Skeletal muscle cell (primary cell): ENCODE data around the gene PROSER3.
A peak's percentile ranks its signal among the peaks of the same experiment; 100 is the strongest.

Experiments used
- DNase-seq: peaks from one replicate; pipeline ENCODE4 v3.0.0-alpha.2; 2010; ENCODE audit warnings: low read depth
- H3K4me3 ChIP-seq: 2 replicates; pipeline ENCODE4 v1.5.1; 2011; ENCODE audit warnings: low read depth, mild to moderate bottlenecking, control low read depth, low read length, moderate library complexity

Gene PROSER3

DNA sequence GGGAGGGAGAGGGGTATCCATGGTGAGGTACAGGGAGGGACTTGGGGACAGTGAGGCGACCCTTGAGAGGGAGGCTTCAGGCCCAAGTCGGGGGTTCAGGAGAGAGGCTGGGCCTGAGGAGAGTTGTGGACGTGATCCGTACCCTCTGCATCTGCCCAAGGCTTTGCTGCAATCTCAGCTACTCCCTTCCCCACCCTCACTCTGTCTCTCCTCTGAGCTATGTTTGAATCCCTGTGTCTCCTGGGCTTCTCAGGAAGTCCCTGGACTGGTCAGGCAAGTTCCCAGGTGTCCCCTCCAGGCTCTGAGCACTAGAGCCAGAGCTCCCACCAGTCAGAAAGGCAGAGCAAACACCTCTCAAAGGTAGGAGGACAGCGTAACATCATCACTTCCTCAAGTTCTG, 7.8 kb upstream of the PROSER3 start:
- no peak overlapping the region for H3K4me3 ChIP-seq
- no peak for DNase-seq

DNA sequence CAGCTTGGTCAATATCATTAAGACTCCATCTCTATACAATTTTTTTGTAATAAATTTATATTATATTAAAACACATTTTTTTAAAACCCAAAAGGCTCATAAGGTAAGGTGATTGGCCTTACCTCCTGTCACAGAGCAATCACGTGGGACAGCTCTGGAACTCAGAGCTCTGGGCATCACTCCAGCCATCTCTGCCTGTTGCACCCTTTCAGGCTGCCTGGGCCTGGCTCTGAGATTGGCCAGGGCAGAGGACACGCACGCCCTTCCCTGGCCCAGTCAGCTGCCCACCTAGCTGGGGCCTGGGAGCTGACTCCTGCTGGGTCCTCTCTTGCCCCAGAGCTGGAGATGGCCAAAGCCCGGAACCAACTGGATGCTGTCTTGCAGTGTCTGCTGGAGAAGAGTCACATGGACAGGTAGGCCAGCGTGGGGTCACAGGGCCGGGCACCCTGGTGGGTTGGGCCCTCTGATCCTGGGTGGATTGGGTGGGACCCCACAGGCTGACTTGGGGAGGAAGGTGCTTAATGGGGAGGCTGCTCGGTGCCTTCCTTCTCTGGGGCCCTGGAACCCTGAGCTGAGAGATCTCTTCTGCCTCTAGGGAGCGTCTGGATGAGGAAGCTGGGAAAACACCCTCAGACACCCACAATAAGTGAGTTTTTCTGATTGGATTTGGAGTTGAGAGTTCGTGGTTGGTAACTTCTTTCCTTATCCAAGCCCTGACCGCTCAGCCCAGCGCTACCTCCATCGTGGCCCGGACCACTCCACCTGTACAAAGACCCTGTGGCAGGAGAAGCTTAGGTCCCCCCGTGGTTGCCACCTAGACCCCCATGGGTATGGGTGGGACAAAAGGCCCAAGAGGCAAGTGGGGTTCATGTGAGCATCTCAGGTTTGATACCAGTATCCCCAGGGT, 5.9 kb upstream of the PROSER3 start:
- no peak for DNase-seq
- H3K4me3 ChIP-seq: no peak overlapping the region

DNA sequence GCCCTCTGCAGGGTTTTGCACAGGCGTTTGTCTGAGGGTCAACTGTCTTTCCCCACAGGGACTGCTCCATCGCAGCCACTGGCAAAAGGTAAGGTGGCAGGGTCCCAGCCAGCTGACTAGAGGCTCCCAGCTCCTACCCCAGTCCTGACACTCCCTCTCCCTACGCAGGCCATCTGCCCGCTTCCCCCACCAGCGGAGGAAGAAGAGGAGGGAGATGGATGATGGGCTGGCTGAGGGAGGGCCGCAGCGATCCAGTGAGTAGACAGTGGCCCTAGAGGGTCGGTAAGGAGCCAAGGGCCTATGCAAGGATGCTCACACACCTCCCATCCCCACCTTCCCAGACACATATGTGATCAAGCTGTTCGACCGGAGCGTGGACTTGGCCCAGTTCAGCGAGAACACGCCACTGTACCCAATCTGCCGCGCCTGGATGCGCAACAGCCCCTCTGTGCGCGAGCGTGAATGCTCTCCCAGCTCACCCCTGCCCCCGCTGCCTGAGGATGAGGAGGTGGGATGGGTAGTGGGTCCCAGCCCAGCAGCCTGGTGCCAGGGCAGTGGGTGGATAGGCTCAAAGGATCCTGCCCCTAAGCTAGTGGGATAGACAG, 5.1 kb upstream of the PROSER3 start:
- no peak overlapping the region for H3K4me3 ChIP-seq
- no peak for DNase-seq

DNA sequence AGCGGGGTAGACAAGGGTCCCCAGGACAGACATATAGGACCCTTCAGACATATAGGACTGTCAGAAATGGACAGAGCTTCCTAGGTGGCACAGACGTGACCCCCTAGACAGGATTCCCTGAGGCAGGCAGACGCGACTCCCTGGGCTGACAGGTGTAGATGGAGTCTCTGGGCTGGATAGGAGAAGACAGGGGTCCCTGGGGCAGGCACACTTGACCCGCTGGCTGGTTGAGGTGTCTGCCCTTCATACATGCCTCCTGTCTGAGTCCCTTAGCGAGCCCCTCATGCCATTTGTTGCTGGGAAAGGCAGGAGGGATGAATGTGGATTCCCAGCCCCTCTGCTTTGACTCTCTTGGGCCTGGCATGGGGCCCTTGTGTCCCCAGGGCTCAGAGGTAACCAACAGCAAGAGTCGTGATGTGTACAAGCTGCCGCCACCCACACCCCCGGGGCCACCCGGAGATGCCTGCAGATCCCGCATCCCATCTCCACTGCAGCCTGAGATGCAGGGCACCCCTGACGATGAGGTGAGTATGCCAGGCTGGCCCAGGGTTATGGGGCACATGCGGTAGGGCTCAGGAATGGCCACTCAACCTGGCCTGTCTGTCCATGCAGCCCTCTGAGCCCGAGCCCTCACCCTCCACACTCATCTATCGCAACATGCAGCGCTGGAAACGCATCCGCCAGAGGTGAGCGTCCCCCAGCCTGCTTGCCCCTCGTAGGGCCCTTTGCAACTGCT, 4.2 kb upstream of the PROSER3 start:
- no peak overlapping the region for H3K4me3 ChIP-seq
- DNase-seq: no peak

DNA sequence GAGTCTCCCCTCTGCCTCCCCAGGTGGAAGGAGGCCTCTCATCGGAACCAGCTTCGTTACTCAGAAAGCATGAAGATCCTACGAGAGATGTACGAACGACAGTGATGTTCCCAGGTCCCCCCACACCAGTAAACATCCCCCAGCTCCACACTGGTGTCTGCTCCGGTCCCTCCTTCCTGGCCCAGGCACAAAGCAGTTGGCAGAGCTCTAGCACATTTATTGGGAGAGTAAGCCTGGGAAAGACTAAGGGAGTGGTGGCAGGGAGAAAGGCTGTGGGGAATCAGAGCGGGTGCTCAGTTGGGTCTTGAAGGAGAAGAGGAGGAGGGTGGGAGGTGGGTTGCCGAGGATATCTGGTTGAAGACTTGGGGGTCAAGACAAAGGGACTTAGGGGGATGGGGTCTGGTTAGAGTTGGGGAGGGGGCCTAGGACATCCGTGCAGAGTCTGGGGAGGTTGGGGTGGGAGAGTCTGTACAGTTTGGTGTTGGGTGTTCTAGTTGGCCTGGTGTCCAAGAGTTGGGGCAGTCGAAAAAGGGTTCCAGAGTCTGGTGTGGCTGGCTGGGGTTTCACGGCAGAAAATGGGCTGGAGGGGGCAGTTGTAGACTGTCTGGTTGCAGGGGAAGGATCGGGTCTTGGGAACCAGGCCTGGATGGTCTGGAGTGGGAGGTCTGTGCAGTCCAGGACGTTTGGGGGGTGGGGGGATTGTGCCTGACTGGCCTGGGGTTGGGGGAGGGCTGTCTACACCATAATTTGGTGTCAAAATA, 3.4 kb upstream of the PROSER3 start:
- DNase-seq: no peak

DNA sequence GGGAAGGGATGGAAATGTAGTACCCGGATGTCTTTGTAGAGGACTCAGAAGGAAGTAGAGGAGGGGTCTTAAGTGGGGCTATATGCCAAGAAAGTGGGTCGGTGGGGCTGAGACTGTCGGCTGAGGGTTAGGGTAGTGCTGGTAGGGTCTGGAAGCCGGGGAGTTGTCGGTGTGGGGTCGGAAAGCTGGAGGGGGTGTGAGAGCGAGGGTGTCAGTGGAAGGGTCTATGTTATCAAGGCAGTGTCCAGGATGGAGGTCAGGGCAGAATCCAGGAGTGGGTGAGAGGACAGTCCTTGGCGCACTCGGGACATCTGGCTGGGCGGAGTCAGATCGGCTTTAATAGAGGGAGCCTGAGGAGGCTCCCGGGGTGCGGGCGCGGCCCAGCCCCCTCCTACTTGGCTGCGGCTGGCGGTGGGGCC, 2.8 kb upstream of the PROSER3 start:
- DNase-seq: no peak
- peak overlapping the region; percentile 33 for H3K4me3 ChIP-seq

More for the DNA sequence above, 3.4 kb upstream of the PROSER3 start:
- H3K4me3 ChIP-seq: peak overlapping the region; percentile 33

DNA sequence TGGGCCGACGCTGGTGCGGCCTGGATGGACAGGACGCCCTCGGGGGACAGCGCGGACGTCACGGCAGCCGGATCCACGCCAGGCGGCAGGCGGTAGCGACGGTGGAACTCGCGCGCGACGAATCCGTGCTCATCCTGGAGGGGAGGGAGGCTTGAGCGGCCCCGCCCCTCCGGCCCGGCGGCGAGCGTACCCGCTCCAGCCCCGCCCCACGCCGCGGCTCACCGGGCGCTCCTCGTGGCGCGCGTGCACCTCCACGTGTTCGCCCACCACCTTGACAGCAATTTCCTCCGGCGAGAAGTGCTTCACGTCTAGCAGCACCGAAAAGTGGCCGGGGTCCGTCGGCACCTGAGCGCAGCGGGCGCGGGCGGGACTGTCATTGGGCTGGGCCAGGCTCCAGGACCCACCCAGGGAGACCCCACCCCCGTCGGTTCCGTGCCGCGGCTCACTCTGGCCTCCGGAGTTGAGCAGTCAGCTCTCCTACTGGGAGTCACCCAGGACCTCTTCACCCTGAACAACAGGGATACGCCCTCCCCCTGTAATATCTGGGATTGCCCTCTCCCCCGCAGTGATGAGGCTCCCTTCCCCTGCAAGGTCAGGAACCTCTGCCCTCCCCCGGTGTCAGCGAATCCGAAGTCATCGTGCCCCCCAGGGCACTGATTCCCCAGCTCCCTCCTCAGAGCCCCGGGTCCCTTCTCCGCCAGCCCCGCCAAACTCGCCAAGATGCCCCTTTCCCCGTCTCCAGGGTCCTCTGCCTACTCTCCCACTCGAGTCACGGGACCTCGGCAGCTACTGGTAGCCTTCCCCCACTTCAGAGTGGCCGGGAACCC, 2.2 kb upstream of the PROSER3 start:
- peak overlapping the region; percentile 81 for H3K4me3 ChIP-seq

DNA sequence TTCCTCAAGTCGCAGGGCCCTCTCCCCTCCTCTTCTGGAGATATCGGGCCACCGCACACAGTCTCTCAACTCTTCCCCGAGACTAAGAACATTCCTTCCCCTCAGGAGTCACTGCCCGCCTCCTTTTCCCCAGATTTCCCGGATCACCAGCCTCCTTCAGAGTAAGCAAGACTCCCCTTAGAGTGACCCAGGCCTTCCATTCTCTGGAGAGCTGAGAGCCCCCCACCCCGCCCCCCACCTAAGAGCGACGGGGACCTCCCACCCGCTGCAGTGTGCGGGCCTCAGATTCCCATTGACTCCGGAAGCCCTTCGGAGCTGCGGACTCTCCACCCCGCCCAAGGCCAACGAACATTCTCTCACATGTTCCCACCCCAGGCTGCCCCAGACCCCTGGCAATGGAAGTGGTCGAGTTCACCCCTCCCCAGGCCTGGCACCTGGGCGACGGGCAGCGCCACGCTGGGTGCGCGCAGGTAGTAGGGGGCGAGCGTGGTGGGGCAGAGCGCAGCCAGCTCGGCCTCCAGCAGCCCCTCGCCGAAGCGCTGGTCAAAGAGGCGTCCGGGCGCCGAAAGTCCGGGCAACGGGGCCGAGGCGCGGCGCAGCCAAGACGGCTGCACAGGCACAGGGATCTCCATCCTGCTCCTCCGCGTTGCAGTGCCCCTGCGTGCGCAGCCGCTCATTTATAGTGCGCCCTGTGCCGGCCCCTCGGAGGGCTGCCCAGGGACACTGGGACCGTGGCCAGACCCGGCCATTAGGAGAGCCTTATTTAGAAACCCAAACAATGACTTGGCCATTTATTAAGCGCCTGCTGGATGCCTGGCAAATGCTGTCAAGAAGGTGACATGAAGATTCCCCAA, 1.4 kb upstream of the PROSER3 start, which contains the start of gene HSPB6:
Gene HSPB6, minus strand, starts transcription at position 653 of the 854 bp plus-strand sequence. Its CDS starts 21 bp downstream, at position 632.
- DNase-seq: no peak
- H3K4me3 ChIP-seq: peak within 1 kb of the TSS; percentile 81

More for the DNA sequence above, 2.2 kb upstream of the PROSER3 start:
- DNase-seq: peak; percentile 77

DNA sequence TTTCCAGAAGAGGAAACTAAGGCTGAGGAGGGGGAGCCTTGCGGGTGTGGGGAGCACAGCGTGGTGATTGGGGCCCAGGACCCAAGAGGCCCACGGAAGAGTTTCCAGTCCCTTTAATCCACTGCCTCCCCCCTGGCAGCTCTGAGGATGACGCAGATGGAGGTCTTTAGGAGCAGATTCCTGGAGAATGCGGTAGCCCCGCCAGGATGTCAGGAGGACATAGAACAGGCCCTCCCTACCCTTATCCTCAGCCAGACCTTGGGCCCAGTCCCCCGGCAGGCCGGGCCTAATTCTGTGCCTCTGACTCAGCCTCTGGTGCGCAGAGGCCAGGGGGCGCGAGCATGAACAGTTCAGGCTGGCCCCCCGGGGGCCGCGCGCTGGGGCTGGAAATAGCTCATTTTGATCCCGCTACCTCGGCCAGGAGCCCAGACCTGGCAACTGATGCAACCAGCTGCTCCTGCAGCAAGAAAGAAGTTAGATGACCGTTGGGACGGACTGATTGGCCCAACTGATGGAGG, 686 bp upstream of the PROSER3 start:
- H3K4me3 ChIP-seq: peak overlapping the region; percentile 81
- DNase-seq: peak; percentile 98

DNA sequence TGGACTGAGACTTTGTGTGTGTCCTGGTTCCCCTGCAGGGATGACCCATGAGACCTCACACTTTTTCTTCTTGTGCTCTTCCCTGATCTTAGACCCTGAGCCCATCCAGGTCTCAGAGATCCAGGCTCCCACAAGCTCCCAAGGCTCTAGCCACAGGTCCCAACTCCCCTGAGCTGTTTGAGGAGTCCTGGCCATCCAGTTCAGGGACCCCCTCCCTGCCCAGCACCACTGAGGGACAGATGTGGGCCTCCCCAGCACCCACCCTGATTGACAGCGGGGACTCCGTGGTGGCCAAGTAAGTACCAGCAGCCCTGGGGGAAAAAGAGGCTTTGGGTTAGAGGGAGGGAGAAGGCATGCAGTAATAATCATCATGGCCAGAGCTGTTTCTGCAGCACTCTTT, 1.7 kb downstream of the PROSER3 start:
- DNase-seq: no peak
- H3K4me3 ChIP-seq: no peak overlapping the region

DNA sequence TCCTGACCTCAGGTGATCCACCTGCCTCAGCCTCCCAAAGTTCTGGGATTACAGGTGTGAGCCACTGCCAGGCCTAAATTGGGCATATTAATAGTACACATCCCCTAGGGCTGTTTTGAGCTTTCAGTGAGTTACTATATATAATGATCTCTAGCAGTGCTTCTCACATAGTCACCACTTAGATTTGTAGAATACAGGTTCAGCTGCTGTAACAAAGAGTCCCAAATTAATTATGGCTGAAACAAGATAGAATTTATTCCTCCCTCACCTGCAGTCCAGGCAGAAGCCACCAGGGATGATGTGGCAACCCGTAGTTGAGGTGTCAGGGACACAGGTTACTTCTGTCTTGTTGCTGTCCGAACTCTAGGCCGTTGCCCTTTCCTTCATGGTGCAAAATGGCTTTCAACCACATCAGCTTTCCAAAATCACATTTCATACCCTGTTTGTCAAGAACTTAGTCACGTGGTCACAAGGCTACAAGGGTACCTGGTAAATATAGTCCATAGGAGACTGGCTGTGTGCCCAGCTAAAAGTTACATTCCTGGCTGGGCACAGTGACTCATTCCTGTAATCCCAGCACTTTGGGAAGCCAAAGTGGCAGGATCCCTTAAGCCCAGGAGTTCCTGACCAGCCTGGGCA, 2.9 kb downstream of the PROSER3 start:
- no peak for DNase-seq
- H3K4me3 ChIP-seq: no peak overlapping the region

DNA sequence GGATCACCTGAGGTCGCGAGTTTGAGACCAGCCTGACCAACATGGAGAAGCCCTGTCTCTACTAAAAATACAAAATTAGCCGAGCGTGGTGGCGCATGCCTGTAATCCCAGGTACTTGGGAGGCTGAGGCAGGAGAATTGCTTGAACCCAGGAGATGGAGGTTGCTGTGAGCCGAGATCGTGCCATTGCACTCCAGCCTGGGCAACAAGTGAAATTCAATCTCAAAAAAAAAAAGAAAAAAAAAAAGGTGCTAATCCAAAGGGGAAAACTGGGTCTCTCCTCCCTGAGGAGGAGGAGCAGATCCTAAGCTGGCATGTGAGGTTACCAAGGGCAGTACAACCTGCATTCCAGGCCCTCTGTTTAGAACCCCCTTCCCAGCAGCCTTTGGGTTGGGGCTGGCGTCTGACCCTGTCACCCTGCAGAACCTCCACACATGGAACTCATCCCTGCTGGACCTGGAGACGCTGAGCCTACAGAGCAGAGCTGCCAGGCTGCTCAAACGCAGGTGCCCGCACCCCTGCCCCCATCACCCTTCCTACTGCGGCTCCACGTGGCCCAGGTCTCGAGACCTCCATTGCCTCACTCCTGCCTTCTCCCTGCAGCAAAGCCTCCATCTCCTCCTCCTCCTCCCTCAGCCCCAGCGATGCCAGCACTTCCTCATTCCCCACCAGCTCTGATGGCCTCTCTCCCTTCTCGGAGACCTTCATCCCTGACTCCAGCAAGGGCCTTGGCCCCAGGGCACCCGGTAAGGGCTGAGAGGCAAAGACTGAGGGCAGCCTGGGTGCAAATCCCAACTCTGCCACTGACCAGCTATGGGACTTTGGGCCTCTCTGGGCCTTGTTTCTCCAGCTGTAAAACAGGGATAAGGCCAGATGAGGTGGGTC, 6.7 kb downstream of the PROSER3 start:
- DNase-seq: no peak
- H3K4me3 ChIP-seq: no peak overlapping the region

DNA sequence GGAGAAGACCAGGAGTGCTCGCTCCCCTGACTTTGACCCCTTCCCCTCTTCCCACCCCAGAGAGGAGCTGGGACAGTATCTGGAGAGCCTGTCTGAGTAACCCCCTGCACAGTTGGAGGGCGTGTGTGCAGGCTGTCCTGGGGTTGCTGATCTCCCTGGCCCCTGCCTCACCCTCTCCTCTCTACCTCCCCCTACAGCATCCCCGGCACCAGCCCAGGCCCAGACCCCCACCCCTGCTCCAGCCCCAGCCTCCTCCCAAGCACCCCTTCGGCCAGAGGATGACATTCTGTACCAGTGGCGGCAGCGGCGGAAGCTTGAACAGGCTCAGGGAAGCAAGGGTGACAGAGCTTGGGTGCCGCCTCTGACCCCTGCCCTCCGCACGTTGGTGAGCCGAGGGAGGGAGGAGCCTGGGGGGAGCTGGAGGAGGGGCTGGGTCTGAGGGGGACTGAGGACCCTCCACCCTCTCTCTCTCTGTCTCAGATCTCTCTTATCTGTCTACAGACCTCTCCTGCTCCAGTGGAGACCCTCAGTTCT, 8.7 kb downstream of the PROSER3 start:
- H3K4me3 ChIP-seq: no peak overlapping the region
- DNase-seq: no peak

DNA sequence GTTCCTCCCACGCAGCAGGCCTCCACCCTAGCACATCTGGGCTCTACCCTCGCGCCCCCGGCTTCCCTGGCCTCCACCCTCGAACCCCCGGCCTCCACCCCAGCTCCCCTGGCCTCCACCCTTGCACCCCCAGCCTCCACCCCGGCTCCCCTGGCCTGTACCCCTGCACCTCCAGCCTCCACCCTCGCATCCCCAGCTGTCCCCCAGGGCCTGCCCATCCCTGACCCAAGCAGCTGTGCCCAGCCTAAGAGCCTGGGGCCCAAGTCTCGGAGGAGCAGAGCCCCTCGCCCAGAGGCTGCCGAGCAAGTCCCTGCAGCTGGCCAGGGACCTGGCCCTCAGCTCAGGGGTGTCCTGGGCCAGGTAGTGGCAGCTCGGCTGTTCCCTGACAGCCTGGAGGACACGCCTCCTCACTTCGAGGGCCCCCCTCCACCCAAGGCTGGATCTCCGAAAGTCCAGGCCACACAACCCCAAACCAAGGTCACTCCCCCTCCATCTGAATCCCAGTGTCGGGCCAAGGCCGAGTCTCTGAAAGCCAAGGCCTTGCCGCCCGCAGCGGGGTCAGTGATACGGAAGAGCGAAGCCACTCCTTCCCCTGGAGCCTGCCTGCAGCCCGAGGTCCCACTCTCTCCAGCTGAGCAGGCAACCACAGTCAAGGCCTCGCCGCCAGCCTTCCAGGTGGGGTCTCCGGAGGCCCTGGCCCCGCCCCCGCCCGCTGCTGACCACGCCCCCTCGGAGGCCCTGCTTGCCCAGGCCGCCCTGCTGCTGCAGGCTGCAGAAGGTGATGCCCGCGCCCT, 9.5 kb downstream of the PROSER3 start:
- no peak overlapping the region for H3K4me3 ChIP-seq
- DNase-seq: no peak

DNA sequence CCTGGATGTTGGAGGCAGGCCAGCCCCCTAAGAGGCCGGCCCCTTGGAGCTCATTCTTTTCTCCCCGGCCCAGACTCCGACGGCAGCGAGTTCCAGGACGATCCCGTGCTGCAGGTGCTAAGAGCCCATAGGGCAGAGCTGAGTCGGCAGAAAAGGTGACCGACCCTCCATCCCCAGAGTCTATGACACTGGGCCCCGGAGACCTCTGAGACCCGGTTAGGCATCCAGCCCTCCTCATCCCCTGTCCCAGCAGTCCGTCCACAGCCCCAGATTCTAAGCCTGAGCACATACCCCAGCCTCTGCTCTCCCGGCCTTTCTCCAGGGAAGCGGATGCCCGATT, 10.1 kb downstream of the PROSER3 start:
- no peak overlapping the region for H3K4me3 ChIP-seq
- no peak for DNase-seq
